Upper lobe of left lung (tissue), 6 donors: Measurements from ENCODE around the gene NRM. TPM values are rescaled to one million over a fixed set of nuclear protein-coding genes. Genes with fewer than 3 reads are reported as not detected.
A peak's percentile ranks its signal among the peaks of the same experiment; 100 is the strongest.
"Not testable (repeated sequence)": the region's sequence is repeated elsewhere in the genome, so short reads cannot be mapped to it uniquely, and the experiment has no call there.

Source experiments
- ATAC-seq, 2 donors: fragments of 200-7000 bp; cut with Tn5 transposase; one replicate each; pipeline ENCODE4 v1.9.1; 2022; ENCODE audit warnings: mild to moderate bottlenecking in 2 of 2, moderate library complexity in 2 of 2; ENCODE audit not compliant: low FRiP score in 2 of 2
- DNase-seq, 2 donors: peaks; one replicate each; pipeline ENCODE4 v3.0.0-alpha.2; 2019 to 2020
- H3K27ac ChIP-seq, 4 donors: fragments of 200-600 bp; sonication (generic); one replicate each; pipeline ENCODE4 v1.5.1; 2016 to 2019
- H3K27me3 ChIP-seq, 4 donors: fragments of 200-600 bp; sonication (generic); one replicate each; pipeline ENCODE4 v1.5.1; 2017 to 2019
- H3K36me3 ChIP-seq, 4 donors: fragments of 200-600 bp; sonication (generic); one replicate each; pipeline ENCODE4 v1.5.1; 2016 to 2019
- H3K4me1 ChIP-seq, 4 donors: fragments of 200-600 bp; sonication (generic); one replicate each; pipeline ENCODE4 v1.5.1; 2018 to 2019
- H3K4me3 ChIP-seq, 4 donors: fragments of 200-600 bp; sonication (generic); one replicate each; pipeline ENCODE4 v1.5.1; 2017 to 2019; ENCODE audit warnings: mild to moderate bottlenecking in 2 of 4, moderate library complexity in 1 of 4
- H3K9me3 ChIP-seq, 4 donors: fragments of 200-600 bp; sonication (generic); one replicate each; pipeline ENCODE4 v1.5.1; 2018 to 2019
- CTCF ChIP-seq, 6 experiments: fragments of 450-650 bp in 4 of 6; fragments of 200-600 bp in 2 of 6; sonication (generic) in 2 of 6; IDR thresholded peaks; one replicate each; pipeline ENCODE4 v1.5.1; 2016 to 2019; ENCODE audit warnings: antibody characterized with exemption in 6 of 6
- EP300 ChIP-seq, 4 donors: sonication (generic); formaldehyde crosslinking; IDR thresholded peaks; one replicate each; pipeline ENCODE4 v1.5.1; 2017; ENCODE audit warnings: antibody characterized with exemption in 4 of 4, control low read depth in 2 of 4
- POLR2A ChIP-seq, 4 donors: fragments of 450-650 bp; IDR thresholded peaks; one replicate each; pipeline ENCODE4 v1.5.1; 2016 to 2017; ENCODE audit warnings: antibody characterized with exemption in 4 of 4, mild to moderate bottlenecking in 2 of 4
- POLR2AphosphoS5 ChIP-seq, 2 donors: sonication (generic); formaldehyde crosslinking; IDR thresholded peaks; one replicate each; pipeline ENCODE4 v1.5.1; 2017; ENCODE audit warnings: antibody characterized with exemption in 2 of 2
- WGBS, 2 donors: methylation state at CpG; one replicate each; pipeline ENCODE4 v1.1.5; 2017 to 2018; 5-methylcytosine and 5-hydroxymethylcytosine counted together
- total RNA-seq, 6 donors: library from RNA; depleted of rRNA in 4 of 6; stranded (reverse); fragments of >200 nt in 4 of 6; gene quantifications; one replicate each; pipeline versions ENCODE4 v1.1.0 to v1.2.1, GENCODE V29; 2016 to 2021
- donor health status: DM: no; HTN: no; CAD: no; lungs with moderate emphysema.
- donor health status: DM: no; HTN: yes; CAD: no; lungs with severe emphysema.

Gene NRM
- total RNA-seq, 6 donors from 2014 or later, result 3.3 to 13.4 (median 7.2) TPM

DNA sequence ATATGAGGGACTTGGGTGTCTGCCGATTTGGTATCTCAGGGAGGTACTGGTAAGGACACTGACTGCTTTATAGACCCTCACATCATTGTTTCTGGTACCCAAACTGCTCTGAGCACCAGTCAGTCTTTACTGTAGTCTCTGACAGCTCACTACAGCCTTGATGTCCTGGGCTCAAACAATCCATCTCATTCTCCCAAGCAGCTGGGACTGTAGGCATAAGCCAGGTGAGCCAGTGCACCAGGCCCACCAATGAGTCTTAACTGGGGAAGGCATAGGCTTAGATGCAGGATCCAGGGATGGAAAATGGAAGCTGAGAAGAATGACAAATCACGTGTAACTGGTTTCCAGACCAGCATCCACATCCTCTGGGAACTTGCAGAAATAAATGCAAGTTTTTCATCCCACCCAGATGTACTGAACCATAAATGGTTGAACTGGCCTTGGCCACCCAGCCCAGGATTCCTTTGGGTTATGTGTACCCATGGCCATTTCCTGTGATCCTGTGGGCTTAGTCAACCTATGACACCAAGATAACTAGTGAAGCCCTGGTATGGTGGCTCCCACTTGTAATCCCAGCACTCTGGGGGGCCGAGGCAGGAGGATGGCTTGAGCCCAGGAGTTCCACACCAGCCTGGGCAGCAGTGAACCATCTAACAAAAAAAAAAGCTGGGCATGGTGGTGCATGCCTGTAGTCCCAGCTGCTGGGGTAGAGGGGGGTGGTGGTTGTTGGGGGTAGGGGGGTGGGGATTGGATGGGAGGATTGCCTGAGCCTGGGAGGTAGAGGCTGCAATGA lies 35.1 kb upstream of the NRM start:
- no peak for ATAC-seq
- Histone ChIP-seq H3K9me3 (no peaks in the 10 kb centered on the region), H3K4me1 (peaks cover 18 to 49% (median 37%) of the 10 kb centered on the region in 4 donors), H3K36me3 (peaks cover 40 to 88% (median 69%) of the 10 kb centered on the region in 4 donors), H3K27me3 (no peaks in the 10 kb centered on the region), H3K4me3 (no peak overlapping the region), H3K27ac (peak overlapping the region in 2 of 4 donors; percentile 30 to 32)
- DNase-seq, result no peak
- TF ChIP-seq CTCF (IDR thresholded peaks at IDR 0.05), result no peak
- no peak for TF ChIP-seq POLR2AphosphoS5 (IDR thresholded peaks at IDR 0.05)
- TF ChIP-seq POLR2A (IDR thresholded peaks at IDR 0.05), result no peak
- no peak for TF ChIP-seq EP300 (IDR thresholded peaks at IDR 0.05)
- 53 to 59% methylated on average over 2 to 3 of the region's 3 CpGs for WGBS, 2 donors

- Histone ChIP-seq H3K36me3 (peaks cover 38 to 80% (median 63%) of the 10 kb centered on the region in 4 donors), H3K9me3 (no peaks in the 10 kb centered on the region), H3K27me3 (no peaks in the 10 kb centered on the region), H3K4me3 (no peak overlapping the region), H3K27ac (peak overlapping the region in 1 of 4 donors; percentile 30), H3K4me1 (peaks cover 12 to 41% (median 30%) of the 10 kb centered on the region in 4 donors)
- DNase-seq (no peak), ATAC-seq (no peak)
- WGBS, 2 donors, result 50% methylated on average over 6 of the region's 6 CpGs
- TF ChIP-seq EP300 (IDR thresholded peaks at IDR 0.05) (no peak), POLR2AphosphoS5 (IDR thresholded peaks at IDR 0.05) (no peak), POLR2A (IDR thresholded peaks at IDR 0.05) (no peak), CTCF (IDR thresholded peaks at IDR 0.05) (no peak)
Measured at GRCh38 chr6:30724906-30725667, 34.3 kb upstream of the NRM start.

- 64 to 67% methylated on average over 17 to 29 of the region's 29 CpGs for WGBS, 2 donors
- peaks cover 29 to 70% (median 53%) of the 10 kb centered on the region in 4 donors for H3K36me3 ChIP-seq
- not testable (repeated sequence) for DNase-seq, H3K27me3 ChIP-seq, H3K4me3 ChIP-seq, H3K9me3 ChIP-seq, ATAC-seq
- peak overlapping the region in 2 of 4 donors; percentile 13 to 32 for H3K27ac ChIP-seq
- H3K4me1 ChIP-seq, result peaks cover 18 to 48% (median 37%) of the 10 kb centered on the region in 4 donors
Measured at GRCh38 chr6:30723843-30724741, 33.3 kb upstream of the NRM start.

DNA sequence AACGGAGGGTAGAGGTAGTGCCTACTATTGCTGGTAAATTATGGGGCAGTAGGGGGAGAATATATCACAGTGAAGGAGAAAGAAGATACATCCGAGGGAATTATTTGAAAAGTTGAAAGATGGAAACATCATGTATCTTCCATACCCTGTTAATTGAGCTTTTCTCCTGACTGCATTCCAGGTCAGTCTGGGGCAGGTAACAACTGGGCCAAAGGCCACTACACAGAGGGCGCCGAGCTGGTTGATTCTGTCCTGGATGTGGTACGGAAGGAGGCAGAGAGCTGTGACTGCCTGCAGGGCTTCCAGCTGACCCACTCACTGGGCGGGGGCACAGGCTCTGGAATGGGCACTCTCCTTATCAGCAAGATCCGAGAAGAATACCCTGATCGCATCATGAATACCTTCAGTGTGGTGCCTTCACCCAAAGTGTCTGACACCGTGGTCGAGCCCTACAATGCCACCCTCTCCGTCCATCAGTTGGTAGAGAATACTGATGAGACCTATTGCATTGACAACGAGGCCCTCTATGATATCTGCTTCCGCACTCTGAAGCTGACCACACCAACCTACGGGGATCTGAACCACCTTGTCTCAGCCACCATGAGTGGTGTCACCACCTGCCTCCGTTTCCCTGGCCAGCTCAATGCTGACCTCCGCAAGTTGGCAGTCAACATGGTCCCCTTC lies 32.5 kb upstream of the NRM start:
- not testable (repeated sequence) for ATAC-seq, DNase-seq, H3K9me3 ChIP-seq, H3K27me3 ChIP-seq
- Histone ChIP-seq H3K4me3 (peak overlapping the region in 1 of 4 donors; percentile 87), H3K4me1 (peaks cover 26 to 56% (median 45%) of the 10 kb centered on the region in 4 donors), H3K36me3 (peaks cover 28 to 62% (median 47%) of the 10 kb centered on the region in 4 donors), H3K27ac (peak overlapping the region in 1 of 4 donors; percentile 91)
- WGBS, 2 donors, result 70 to 74% methylated on average over 13 to 16 of the region's 16 CpGs
